Astrocyte of the cerebellum (primary cell): ENCODE data around the gene GRIK2.

Source experiments
- DNase-seq: peaks from one replicate; pipeline ENCODE4 v3.0.0-alpha.2; 2011; ENCODE audit warnings: low read depth
- H3K4me3 ChIP-seq: 2 replicates; pipeline ENCODE4 v1.5.1; 2011; ENCODE audit warnings: mild to moderate bottlenecking, low read depth, low read length, moderate library complexity
- in situ Hi-C: cut with HindIII; loops from 2 replicates; pipeline ENCODE4 v1.10.0; 2017; ENCODE audit warnings: low sequenced_read_pairs
- TF ChIP-seq, protein P1 (sequence below): IDR thresholded peaks from 2 replicates; pipeline ENCODE4 v1.5.1; 2012; ENCODE audit warnings: low read length, low read depth, moderate library complexity, mild to moderate bottlenecking; ENCODE audit errors: missing control alignments

The GRIK2 gene

DNA sequence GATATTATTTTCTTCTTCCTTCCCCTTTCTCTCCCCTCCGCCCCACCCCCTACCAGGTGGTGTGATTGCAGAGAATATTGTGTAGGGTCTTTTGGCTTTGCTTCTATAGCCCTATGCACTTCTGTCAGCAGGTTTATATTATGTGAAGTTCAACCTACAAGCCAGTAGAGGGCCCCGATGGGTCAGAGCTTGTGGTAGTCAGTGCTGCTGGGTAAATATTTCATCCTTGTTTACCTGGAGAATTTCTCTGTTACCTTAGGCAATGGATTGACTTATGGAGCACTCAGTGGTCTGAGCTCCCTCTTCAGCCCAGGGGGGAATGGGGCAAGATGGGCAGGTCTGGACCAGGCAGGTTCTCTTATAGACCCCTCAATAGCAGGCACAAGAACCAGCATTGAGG, 720.9 kb downstream of the GRIK2 start:
- TF ChIP-seq, protein P1, sequence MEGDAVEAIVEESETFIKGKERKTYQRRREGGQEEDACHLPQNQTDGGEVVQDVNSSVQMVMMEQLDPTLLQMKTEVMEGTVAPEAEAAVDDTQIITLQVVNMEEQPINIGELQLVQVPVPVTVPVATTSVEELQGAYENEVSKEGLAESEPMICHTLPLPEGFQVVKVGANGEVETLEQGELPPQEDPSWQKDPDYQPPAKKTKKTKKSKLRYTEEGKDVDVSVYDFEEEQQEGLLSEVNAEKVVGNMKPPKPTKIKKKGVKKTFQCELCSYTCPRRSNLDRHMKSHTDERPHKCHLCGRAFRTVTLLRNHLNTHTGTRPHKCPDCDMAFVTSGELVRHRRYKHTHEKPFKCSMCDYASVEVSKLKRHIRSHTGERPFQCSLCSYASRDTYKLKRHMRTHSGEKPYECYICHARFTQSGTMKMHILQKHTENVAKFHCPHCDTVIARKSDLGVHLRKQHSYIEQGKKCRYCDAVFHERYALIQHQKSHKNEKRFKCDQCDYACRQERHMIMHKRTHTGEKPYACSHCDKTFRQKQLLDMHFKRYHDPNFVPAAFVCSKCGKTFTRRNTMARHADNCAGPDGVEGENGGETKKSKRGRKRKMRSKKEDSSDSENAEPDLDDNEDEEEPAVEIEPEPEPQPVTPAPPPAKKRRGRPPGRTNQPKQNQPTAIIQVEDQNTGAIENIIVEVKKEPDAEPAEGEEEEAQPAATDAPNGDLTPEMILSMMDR: no peak
- DNase-seq: no peak
- in situ Hi-C loops: loop anchor here (10.0 kb wide), 1 partner anchor 250 kb away; no protein-coding TSS in a partner anchor
- H3K4me3 ChIP-seq: no peak overlapping the region

DNA sequence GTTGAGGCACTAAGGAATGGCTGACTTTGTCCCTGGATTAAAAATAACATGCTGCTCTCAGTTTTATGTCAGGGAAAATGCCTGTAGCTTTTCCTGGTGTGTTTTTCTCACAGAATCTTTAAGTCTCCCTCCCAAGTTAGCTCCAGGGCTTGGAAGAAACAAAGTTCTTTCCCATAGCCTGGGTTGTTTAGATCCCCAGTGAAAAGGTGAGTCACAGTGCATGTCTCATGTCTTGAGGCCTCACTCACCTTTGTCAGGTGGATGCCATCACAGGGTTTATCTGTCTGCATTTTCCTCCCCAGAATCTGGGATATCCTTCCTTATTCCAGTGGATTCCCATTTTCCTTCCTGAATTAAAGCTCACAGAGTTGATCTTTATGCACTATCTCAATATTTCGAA, 722.4 kb downstream of the GRIK2 start:
- H3K4me3 ChIP-seq: no peak overlapping the region
- TF ChIP-seq, protein P1: no peak
- no peak for DNase-seq
- in situ Hi-C loops: loop anchor here (10.0 kb wide), 1 partner anchor 251 kb away; no protein-coding TSS in a partner anchor

GRCh38 chr6:102118034-102118433, 724.5 kb downstream of the GRIK2 start:
- no peak for DNase-seq
- no peak overlapping the region for H3K4me3 ChIP-seq
- in situ Hi-C loops: loop anchor here (10.0 kb wide), 1 partner anchor 253 kb away; no protein-coding TSS in a partner anchor
- TF ChIP-seq, protein P1: no peak
